Measurements from ENCODE around the gene ANTKMT. TPM values are rescaled to one million over a fixed set of nuclear protein-coding genes. Genes with fewer than 3 reads are reported as not detected.

The ANTKMT gene
- total and polyA plus RNA-seq, 2 of the 8 experiments (the other 6 are each of a cell fraction or from before 2014, with no cell fraction given): 26.5 to 26.6 TPM

- TF ChIP-seq CTCF (IDR thresholded peaks at IDR 0.05; ENCODE audit: control extremely low read depth in 1 of 3, insufficient read depth in 1 of 3, low read depth in 1 of 3, low read length in 3 of 3) (no peak), EGR1 (IDR thresholded peaks at IDR 0.05; ENCODE audit: borderline replicate concordance, low read depth, low read length) (no peak), BRCA1 (IDR thresholded peaks at IDR 0.05; ENCODE audit: low read depth, low read length) (no peak), E2F6 (IDR thresholded peaks at IDR 0.05) (no peak)
These were observed 4.7 kb downstream of the ANTKMT start (continued) for GRCh38 chr16:725463-726187.
